HG02852 (cell line): ENCODE data around the gene SRP68.
"Not testable (repeated sequence)": the region's sequence is repeated elsewhere in the genome, so short reads cannot be mapped to it uniquely, and the experiment has no call there.

Experiments used
- ATAC-seq: cut with Tn5 transposase; IDR thresholded peaks from one replicate; pipeline ENCODE4 v1.9.1; 2021; ENCODE audit warnings: mild to moderate bottlenecking, moderate library complexity; ENCODE audit not compliant: unreplicated experiment

The SRP68 gene

DNA sequence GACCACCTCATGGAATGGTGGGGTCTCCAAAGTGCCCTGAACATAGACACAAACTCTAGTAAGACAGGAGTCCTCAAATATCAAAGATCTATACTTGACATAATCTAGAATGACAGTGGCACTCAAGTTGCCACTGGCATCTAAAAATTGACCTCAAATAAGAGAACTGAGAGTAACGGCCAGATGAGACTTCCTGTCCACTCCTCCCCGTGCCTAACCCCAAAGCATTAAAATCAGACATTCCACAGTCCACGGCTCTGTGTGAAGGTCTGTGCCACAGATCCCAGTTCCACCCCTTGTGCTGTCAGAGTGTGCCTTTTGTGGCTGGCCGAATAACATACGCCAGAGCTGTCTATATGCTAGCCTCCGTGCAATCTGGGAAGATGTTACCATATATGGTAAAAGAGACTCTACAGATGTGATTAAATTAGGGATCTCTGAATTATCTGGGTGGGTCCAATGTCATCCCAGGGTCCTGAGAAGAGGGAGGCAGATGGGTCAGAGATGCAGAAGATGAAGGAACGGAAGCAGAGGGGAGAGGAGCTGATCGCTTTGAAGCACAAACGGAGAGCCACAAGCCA is 24.2 kb downstream of the SRP68 start:
- ATAC-seq = no peak

DNA sequence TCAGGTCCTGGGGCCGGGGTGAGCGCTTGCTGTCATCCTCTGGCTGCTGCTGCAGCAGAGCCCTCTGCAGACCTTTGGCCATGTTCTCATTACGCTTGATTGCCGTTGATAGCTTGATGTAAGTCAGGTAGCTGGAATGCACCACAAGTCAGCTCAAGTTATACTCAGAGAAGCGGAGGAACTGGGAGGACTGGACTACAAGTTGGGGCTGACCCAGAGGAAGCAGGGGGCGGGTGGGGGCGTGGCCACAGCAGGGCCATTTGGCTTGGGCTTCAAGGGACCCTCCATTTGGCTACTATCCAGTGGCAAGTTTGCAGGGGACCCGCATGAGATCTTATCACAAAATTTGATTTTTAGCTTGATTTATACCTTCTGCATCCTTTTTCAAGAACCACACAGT is 26.3 kb downstream of the SRP68 start:
- ATAC-seq = no peak

DNA sequence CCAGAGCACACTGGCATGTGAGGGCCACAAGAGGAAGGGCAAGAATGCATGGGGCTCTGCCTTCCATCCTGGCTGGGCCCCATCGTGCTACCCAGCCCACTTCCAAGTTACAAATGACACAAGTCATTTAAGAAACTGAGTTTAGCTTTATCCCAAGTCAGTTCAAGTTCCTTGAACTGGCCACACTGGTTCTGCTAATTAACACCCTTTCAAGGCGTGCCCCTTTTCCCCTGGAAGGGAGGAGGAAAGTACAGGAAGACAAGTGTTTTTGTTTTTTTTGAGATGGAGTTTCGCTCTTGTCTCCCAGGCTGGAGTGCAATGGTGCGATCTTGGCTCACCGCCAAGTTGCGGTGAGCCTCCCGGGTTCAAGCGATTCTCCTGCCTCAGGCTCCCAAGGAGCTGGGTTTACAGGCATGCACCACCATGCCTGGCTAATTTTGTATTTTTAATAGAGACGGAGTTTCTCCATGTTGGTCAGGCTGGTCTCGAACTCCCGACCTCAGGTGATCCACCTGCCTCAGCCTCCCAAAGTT is 27.8 kb downstream of the SRP68 start:
- ATAC-seq = not testable (repeated sequence)

DNA sequence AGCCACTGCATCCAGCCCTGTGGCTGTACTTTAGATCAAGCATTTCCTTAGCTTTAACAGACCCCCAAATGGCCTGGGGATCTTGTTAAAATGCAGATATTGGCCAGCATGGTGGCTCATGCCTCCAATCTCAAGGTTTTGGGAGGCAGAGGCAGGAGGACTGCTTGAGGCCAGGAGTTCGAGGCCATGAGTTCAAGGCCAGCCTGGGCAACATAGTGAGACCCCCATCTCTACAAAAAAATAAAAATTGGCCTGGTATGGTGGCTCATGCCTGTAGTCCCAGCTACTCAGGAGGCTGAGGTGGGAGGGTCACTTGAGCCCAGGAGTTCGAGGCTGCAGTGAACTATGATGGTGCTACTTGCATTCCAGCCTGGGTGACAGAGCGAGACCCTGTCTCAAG is 29.4 kb downstream of the SRP68 start:
- ATAC-seq = not testable (repeated sequence)

DNA sequence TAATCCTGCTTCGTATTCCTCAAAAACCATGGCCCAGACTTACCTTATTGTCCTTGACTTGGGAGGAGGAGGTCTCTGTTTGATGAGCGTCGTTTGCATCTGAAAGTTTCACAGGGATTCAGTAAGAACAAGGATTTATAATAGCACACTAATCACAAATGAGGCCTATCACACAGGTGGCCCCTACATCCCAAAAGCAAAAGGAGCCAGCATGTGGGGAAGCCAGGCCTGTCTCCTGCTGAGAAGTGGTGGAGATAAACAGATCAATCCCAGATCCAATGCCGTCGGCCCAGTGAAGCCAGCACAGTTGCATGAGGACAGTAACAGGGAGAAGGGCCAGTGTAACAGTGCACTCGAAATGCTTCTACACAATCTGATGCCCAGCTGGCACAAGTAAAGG is 31.9 kb downstream of the SRP68 start:
- no peak for ATAC-seq

DNA sequence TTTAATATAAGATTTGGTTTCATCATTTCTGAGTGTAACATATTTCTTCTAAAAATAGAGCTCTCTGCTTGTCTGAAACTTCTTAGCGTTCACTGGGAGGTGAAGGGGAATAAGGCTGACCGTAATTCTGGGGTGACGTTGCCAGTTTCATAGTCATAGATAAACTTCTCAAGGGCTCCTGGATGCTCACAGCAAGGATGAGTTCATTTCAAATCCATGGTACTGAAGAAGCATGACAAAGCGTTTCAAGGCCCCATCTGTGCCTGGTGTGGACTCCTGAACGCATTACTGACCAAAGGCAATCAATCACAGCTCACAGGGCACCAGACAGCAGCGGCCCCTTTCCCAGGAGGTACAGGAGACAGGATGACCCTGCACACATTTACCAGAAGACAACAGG is 33.2 kb downstream of the SRP68 start:
- ATAC-seq = no peak

DNA sequence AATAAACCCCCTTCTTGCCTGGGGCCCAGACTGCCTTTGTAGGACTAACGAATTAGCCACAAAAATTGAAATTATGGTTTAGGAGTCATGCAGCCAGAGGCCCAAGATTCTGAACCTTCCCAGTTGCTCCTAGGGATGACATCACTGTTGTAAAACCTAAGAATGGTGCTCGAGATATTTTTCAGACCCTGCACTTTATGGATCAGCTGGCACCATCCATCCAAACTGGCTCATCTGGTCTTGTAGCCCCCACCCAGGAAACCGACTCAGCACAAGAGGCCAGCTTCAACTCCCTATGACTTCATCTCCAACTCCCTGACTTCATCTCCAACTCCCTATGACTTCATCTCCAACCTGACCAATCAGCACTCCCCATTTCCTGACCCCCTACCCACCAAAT is 34.3 kb downstream of the SRP68 start:
- ATAC-seq = no peak

DNA sequence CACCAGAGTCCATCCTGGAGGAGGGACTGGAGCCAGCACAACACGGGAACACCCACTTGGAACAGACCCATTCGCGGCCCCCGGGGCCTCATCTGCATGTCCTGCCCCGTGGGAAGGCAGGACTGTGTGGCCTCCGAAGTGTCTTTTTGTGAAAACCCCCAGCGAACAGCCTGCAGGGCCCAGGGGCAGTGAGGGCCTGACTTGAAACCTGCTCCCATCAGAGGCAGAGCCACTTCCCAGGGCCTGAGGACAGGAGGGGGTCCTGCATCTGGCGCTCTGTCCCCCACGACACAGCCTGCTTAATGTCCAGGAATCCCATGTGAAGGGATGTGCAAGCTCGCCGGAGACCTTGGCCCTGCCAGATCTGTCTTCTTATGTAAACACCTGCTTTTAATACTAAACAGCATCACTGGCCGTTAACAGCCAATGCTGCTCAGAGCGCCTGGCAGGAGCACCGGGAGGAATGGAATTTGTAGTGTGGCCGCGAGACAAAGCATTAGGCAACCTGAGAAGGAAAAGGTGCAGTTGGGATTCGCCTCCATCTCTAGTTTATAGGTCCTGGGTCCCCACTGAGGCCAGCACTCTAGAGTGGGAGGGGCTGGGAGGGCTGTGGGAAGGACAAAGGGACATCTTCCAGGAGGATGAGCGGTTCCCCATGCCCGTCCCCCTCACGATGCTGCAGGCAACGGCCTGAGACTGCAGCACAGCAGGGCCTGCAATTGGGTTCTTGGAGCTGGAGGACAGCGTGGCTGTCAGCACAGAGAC is 35.6 kb downstream of the SRP68 start:
- ATAC-seq = no peak

DNA sequence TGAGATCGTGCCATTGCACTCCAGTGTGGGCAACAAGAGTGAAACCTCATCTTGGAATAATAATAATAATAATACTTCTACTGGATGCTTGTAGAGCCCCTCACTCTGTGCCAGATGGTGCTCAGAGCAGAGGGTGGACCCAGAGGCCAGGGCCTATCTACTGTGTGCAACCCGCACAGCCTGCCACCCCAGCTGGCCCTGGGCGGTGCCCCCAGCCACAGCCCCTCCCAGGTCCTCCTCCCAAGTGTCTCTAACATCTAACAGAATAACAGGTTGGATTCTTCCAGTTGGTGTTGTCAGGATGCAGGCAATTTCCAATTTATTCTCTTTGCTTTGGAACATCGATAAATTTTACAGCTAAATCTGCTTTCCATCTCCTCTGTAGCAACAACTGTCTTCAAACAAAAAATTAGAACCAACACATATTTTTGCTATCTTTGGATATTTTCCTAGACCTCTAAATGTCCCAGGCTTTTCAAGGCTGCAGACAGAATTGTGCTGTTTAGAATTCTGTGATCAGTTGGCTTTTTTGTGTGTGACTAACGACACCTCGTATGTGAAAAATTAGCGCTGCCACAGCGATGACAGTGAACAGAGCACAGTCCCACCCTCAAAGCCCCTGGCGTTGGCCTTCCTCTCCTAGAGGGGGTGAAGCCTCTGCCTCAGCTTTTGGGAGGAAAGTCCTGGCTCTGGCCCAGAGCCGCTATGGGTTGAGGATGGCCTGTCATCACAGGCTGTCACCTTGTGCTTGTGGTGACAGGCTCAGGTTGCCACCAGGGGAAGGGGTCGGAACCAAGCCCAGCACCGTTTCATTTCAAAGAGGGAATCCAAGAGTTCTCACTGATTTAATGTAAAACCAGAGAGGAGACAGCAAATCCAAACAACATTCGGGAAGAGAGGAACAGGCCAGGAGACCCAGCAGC is 37.6 kb downstream of the SRP68 start:
- no peak for ATAC-seq

DNA sequence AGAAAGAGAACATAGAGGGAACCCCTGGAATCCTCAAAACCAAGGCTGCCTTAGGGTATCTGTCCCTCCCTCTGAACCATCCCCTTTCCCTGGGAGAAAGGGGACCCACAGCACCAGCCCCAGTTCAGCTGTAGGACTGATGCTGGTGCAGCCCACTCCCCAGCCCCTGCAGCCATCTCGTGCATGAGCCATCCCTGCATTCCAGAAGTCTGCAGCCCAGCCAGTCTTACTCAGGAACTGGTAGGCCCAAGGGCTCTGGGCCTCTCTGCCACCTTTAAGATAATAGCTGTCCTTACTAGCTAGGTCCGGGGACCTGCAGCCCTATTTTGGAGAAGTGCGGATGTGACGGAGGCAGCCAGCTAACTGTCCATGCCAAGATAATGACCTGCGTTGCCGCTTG is 39.2 kb downstream of the SRP68 start:
- ATAC-seq = no peak

DNA sequence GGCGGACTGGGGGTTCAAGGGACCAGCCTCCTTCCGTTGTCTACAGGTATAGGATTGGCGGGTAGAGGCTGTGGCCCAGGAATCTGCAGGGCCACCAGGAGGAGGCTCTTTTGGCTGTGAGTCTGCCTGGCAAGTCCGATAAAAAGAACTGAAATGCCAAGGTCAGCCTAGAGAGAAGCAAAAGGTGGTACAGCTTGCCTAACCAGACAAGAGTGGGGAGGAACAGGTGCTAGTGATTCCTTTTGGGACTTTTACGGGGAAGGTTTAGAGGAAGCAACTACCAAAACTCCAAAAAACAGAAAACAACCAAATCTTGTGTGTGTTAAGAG is 39.6 kb downstream of the SRP68 start:
- no peak for ATAC-seq

DNA sequence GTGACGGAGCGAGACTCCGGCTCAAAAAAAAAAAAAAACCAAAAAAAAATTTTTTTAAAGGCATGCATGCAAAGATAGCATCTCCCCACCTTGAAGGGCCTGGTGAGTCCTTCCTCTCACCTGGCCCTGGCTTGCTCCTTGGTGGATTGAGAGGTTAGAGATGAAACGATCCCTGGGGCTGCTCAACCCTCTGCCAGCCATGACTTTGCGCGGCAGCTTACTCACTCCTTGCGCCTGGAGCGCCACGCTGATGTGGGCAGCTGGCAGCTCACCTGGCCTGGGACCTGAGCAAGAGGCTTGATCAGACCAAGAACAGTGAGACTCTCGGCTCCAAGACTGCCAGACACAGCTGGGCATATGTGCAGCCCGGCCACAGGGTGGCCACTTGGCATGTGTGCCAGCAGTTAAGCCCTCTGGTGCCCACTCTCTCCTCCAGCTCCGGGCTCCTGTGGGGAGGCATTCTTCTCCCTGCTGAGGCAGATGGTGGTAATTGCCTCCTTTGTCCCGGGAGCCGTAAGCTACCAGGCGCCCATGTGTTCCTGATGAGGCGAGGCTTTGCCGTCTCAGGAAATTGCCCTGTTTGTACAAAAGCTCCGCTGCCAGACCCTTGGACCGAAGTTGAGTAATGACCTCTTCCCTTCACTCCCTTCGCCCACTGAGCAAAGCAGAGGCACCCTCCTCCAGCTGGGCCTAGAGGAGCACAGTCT is 40.1 kb downstream of the SRP68 start:
- ATAC-seq = no peak

DNA sequence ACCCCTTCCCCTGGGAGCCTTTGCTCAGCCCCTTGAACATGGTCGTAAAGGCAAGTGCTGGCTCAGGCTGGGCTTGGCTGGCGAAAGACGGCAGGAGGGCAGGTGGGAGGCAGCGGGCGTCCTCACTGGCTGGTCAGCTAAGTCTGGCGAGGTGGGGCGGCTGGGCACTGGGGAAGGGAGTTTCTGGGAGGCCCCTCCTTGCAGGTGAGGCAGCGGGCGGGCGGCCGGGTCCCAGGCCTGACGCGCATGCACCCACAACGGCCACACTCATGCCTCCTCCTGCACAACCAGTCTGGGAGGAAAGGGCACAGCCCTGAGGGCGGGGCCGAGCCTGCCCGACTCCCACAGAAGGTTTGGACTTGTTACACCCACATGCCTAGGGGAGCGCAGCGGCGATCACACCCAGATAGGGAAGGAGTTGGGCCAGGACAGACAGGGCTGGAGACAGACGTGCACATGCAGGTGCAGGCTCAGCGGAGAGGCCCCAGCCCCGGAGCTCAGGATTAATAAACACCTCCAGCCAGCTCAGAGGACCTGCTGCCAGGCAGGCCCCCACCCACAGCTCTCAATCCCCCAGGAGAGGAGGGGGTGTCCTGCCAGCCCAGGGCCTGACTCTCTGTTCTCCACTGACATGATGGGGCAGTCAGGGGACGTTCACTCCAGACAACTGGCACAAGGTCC is 45.0 kb downstream of the SRP68 start, which contains the start of gene EVPL:
EVPL (minus strand) TSS at position 148 of the 681 bp plus-strand sequence; CDS start at position 40, 108 bp downstream.
- no peak for ATAC-seq

DNA sequence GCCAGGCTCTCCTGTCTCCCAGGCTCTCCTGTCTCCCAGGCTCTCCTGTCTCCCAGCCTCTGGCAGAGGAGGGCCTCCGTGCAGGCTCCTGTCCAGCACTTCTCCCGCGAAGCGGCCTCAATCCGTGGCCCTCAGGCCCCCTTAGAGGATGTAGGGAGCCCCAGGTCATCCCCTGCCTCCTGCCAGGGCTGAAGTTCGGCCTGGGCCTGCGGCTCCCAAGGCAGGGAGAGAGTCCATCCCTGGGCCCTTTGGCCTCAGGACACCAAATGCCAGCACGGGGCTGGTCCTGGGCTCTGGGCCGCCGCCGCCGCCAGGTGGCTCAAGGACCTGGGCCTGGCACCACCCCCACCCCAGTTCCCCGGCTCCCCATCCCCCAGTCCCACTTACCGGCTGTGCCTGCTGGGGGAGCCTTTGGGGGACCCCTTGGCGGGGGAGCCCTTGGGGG is 45.6 kb downstream of the SRP68 start:
- ATAC-seq = no peak

DNA sequence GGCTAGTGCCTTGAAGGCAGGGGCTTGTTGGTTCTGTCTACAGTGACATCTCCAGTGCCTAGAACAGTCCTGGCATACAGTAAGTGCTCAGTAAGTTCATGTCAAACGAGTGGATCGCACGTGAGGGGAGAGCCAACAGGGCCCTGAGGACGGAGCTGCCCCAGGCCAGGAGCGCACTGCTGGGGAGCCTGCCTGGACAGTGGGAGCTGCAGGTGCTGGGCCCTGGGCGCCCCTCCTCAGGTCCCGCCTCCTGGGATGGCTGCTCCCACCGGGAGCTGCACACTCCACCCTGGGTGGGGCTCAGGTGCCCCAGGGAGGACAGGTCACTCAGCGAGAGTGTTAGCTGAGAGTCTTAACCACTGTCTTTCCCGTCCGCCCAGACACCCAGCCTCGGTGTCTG is 47.0 kb downstream of the SRP68 start:
- ATAC-seq = no peak

DNA sequence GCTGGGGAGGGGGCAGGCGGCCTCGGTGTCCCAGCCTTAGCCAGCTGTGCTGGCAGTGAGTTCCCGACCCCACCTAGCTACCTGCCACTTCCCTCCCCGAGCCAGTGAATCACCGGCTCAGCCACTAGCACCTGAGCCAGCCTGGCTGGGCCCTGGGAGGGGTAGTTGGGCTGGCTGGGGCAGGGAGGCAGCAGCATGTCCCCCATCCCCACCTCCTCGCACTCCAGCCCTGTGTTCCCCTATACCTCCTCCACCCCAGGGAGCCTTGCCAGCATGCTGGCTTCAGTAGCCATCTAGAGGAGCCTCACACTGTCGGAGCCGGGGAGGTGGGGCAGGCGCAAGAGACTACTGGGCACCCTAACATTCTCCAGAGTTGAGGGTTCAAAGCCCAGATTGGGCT is 48.0 kb downstream of the SRP68 start:
- no peak for ATAC-seq

DNA sequence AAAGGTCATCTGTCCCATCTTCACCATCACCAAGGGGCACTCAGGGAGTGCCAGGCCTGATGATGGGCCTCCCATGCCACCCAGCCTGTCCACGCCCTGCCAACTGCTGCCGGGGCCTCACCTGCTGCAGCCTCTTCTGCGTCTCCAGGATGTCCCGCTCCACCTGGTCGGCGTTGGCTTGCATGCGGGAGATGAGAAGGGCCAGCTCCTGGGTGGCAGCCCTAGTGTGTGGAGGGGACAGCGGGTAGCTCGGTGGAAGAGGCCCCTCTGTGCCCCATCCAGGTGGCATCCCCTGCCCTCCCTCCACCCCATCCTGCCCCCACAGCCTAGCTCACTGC is 48.4 kb downstream of the SRP68 start:
- ATAC-seq = no peak

DNA sequence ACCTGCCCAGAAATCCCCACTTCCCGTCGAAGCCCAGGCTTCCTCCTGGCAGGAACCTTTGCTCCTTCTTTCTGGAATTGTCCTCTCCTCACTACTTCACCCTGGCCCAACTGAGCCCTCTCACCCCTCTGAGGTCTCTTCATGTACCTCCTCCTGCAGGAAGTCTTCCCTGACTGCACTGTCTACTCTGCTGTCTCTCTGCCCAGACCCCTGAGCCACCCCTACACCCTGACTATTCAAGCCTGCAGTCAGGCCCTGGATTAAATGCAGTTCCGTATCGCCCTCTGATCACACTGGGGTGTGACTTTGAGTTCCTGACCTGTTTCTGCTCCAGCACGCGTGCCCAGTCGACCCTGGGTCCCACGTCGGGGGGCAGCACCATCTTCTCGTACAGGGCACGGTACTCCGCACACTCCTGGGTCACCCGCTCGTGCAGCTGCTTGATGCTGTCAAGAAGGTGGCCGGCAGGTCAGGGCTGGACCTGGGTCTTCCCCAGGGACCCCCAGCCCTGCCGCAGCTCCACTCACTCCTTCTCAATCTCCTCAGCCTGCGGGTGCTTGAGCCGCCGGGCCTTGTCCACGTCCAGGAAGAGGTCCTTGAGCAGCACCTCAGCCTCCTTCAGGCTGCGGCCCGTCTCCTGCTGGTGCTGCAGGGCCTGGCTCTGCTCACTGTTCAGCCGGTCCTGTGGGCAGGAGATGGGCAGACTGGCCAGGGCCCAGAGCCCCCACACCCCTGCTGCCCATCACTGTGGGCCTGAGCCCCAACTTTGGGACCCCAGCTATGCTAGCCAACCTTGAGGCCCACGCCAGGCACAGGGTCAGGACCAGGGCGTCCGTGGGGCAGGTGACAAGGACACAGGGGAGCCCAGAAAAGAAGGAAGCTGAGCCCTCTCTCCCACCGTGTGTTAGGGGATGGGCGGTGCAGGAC is 49.1 kb downstream of the SRP68 start:
- no peak for ATAC-seq

DNA sequence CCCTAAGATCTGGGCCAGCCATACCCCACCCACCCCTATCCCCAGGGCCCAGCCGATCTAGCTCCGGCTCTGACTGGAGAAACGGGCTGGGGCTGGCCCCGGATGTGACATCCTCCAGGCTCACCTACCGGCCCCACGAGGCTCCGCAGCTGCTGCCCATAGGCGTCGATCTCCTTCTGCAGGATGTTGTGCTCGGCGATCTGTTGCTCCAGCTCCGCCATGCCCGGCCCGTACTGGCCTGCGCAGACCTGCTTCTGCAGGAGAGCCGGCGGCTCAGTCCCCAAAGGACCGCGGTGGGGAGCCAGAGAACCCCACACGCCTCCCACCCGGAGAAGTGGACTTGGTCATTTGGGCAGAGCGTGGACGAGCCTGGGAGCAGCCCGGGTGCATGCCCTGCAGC is 50.0 kb downstream of the SRP68 start:
- ATAC-seq = no peak
